ENCODE measurements around the gene CCDC88B.

- TF ChIP-seq POLR2A (IDR thresholded peaks at IDR 0.05) (no peak), POLR2AphosphoS5 (IDR thresholded peaks at IDR 0.05) (no peak), EP300 (IDR thresholded peaks at IDR 0.05) (no peak)
- TF ChIP-seq, protein P1, sequence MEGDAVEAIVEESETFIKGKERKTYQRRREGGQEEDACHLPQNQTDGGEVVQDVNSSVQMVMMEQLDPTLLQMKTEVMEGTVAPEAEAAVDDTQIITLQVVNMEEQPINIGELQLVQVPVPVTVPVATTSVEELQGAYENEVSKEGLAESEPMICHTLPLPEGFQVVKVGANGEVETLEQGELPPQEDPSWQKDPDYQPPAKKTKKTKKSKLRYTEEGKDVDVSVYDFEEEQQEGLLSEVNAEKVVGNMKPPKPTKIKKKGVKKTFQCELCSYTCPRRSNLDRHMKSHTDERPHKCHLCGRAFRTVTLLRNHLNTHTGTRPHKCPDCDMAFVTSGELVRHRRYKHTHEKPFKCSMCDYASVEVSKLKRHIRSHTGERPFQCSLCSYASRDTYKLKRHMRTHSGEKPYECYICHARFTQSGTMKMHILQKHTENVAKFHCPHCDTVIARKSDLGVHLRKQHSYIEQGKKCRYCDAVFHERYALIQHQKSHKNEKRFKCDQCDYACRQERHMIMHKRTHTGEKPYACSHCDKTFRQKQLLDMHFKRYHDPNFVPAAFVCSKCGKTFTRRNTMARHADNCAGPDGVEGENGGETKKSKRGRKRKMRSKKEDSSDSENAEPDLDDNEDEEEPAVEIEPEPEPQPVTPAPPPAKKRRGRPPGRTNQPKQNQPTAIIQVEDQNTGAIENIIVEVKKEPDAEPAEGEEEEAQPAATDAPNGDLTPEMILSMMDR (IDR thresholded peaks at IDR 0.05) = no peak
These were observed 47.9 kb downstream of the CCDC88B start for GRCh38 chr11:64387916-64388315.

Data from suprapubic skin (tissue), 4 donors.